Measurements from ENCODE around the gene LPP.

GRCh38 chr3:188294113-188294512 lies 140.2 kb downstream of the LPP start:
- no peak for TF ChIP-seq EZH2 (IDR thresholded peaks at IDR 0.05; ENCODE audit: low read depth)
- no peak for TF ChIP-seq CTCF (conservative IDR thresholded peaks at IDR 0.05)

All from PC-9 (cell line).